ENCODE measurements around the gene INPP1. TPM values are rescaled to one million over a fixed set of nuclear protein-coding genes. Genes with fewer than 3 reads are reported as not detected.

Gene INPP1
- total RNA-seq, 1 donor = 3.8 TPM

DNA sequence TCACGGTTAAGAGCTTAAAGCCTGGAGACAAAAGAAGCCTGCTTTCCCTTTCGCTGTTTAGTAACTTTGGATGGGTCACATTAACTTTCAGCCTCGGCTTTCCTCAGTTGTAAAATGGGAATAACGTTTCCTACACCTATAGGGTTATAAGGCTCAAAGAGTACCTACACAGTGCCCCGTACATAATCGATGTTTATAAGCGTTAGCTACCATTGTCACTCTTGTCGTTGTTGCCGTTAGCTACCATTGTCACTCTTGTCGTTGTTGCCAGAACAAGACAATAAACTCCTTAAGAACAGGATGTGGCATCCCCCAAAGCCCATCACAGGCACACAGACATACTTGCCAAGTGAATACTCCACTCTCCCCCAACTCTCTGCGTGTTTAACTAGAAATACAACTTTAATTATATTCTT lies 63.9 kb downstream of the INPP1 start:
- DNase-seq (ENCODE audit: low read depth in 2 of 3, low spot score in 2 of 3) = peak in 1 of 3 donors; percentile 86

DNA sequence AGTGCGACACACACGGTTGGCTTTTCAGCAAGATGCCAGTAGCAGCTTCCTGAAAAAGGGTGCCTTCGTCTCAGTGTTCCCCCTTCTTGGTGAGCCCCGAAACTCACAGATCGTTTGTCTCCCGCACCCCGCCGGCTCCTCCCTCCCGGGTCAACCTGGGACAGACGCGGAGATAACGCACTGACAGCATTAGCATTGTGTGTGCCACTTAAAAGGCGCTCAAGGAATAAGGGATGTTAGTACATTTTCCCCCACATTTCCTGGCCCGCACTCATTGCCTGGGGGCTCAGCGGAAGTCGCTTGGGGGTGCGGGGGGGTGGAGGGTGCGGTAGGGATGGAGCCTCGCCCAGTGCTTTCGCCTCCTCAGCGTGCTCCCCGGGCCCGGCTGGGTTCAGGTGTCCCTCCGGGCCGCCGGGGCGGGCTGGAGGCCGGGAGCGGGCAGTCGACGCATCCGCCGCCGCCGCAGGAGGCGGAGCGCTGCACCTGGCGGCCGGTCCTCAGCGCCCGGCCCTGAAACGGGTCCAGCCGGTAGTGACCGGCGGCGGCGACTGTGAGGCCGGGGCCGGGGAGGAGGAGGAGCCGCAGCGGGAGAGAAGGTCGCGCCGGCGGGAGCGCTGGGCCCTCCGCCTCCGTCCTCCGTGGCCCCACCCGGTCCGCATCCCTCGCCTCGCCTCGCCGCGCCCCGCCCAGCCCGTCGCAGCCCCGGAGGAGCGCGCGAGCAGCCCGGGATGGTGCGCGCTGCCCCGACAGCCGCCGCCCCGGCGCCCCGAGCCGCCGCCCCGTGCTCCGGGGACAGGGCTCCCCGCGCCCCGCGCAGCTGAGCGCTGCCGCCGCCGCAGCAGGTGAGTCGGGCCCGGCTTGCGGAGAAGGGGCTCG lies 64.5 kb downstream of the INPP1 start, which contains the start of gene MFSD6:
MFSD6 (plus strand) TSS at position 694 of the 876 bp plus-strand sequence. CDS start 27,675 bp downstream, outside the sequence.
- peak; percentile 46 to 59 (median 54) for DNase-seq (ENCODE audit: low read depth in 2 of 3, low spot score in 2 of 3)

GRCh38 chr2:190408538-190409271 lies 65.3 kb downstream of the INPP1 start:
- DNase-seq (ENCODE audit: low read depth in 2 of 3, low spot score in 2 of 3) = peak; percentile 72 to 88 (median 84)

- no peak for DNase-seq (ENCODE audit: low read depth in 2 of 3, low spot score in 2 of 3)
Measured at GRCh38 chr2:190409616-190410015, 66.2 kb downstream of the INPP1 start.

DNA sequence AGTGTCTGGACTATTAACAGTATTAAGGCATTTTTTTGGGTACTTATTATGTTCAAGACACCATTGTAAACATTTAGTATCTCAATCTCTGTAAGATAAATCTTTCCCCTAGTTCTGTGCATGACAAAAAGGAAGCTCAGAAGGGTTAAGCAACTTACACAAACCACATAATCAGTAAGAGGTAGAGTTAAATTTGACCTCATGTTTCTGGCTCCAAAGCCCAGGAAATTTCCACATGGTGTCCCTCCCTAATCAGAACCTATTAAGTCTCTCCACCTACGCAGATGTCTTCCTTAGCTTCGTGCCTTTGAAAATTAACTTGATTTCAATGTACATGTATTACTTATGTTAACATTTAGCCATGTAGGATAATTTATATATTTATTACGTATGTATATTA lies 66.8 kb downstream of the INPP1 start:
- no peak for DNase-seq (ENCODE audit: low read depth in 2 of 3, low spot score in 2 of 3)

- DNase-seq (ENCODE audit: low read depth in 2 of 3, low spot score in 2 of 3) = no peak
Measured at GRCh38 chr2:190412966-190413365, 69.6 kb downstream of the INPP1 start.

- peak in 1 of 3 donors; percentile 17 for DNase-seq (ENCODE audit: low read depth in 2 of 3, low spot score in 2 of 3)
Measured at GRCh38 chr2:190413421-190413820, 70.0 kb downstream of the INPP1 start.

GRCh38 chr2:190415251-190415650 lies 71.9 kb downstream of the INPP1 start:
- DNase-seq (ENCODE audit: low read depth in 2 of 3, low spot score in 2 of 3) = no peak

DNA sequence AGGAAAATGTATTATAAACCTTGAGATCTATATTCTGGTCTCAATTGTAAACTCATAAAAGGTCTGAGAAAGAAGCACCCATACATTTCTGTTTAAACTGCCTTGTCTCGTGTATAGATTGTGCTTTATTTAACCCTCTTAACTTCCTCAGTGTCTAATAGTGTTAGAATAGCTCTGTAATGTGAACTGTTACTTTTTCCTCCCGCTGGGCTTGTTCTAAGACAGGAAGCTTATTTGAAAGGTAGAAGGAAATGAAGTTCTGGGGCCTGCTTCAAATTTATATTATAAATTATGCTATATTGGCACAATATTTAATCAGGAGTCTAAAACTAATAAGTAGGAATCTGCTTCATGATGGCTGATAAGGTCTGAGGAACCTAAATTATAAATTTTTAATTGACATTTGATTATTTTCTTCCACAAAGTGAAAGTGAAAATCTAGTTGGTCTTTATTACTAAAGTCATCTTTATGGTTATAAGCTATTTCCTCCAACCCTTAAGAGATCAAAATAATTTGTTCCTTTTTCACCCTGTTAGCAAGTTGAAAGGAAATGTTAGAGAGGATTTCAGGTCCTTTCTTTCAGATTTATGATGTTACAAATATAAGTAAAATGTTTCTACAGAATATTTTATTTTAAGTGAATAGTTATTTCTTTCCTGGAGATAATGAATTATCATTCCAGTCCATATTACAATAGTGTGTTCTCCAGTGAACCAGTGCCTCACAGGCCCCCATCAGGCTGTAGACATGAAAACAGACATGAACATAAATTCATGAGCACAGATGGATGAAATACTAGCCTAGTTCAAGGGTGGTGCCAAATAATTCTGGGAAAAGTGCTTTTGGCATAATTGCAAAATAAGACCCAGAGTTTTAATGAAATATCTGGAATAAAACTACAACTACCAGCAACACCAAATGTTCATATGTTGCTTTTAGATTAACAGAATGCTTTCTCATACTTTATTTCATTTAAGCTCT lies 72.7 kb downstream of the INPP1 start:
- DNase-seq (ENCODE audit: low read depth in 2 of 3, low spot score in 2 of 3) = peak in 1 of 3 donors; percentile 17

DNA sequence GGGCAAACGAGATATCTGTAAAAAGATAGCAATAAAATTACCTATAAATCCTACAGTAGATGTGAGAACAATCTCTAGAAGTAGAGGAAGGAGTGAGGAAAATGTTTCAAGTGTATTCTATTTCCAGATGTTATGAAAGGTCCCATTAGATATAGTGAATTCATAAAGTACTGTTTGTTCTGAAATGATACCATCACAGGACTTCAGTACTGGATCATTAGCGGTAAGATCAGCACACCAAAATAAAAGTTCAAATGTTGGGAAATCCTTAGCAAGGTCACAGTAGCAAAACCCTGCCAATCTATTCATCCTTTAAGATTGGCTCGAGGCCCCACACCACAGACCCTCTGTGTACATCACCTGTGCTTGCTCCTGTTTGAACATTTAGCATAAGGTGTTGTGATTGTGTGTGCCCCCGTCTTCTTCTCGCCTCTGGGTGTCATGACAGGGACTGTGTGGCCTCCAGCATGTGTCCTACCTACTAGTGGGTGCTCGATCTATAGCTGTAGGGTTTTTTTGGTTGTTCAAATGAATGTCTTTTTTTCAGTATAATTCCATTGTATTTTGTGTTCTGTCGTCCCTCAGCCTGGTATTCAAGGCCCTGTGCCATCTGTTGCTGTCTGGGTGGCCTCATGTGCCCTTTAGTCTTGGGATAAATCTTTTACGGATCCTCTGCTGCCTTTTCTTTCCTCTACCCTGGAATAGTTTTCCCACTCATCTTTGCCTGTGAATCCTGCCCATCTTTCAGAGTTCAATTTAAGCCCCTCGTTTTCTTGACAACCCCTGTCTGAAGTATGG lies 73.9 kb downstream of the INPP1 start:
- no peak for DNase-seq (ENCODE audit: low read depth in 2 of 3, low spot score in 2 of 3)

DNA sequence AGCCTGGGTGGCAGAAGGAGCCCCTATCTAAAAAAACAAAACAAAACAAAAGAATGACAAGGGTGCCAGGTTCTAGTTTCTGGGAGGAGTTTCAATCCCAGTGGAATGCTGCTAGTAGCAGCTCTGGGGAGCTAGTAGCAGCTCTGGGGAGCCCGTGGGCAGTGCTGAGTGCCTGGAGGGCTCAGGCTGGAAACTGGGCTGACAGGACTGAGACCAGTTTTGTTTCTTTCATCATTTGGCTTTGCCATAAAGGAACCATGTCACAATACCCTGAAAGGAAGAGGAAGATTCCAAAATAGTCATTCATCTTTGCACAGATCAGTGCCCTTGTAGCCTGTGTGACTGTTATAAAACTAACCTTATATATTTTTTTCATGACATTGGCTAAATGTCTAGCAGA lies 75.3 kb downstream of the INPP1 start:
- DNase-seq (ENCODE audit: low read depth in 2 of 3, low spot score in 2 of 3) = no peak

DNA sequence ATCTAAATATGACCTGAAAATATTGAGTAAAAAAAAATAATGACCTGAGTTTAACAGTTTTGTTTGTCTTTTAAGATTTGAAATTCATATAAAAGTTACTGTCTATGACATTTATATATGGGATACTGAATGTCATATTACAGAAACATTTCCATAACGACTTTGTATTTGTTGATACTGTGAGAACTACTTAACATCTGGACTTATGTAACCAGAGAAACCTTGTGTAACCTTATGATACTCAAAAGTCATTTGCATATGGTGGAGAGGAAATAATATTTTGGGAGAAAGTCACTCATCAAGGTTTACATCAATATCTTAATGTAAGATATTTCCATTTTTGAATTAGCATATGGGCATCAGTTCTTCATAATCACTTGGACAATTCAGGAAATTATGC lies 77.4 kb downstream of the INPP1 start:
- no peak for DNase-seq (ENCODE audit: low read depth in 2 of 3, low spot score in 2 of 3)

Other genes starting within 250 kb of the INPP1 start
- gene HIBCH, start 23.8 kb upstream of the INPP1 start, total RNA-seq = 6.2 TPM
- gene MFSD6, start 64.8 kb downstream of the INPP1 start, total RNA-seq = 50.1 TPM
- 6.2 TPM for gene NEMP2, start 191.1 kb downstream of the INPP1 start, total RNA-seq